Activated CD8-positive, alpha-beta memory T cell treated with anti-CD3 and anti-CD28 coated beads for 24 hours (primary cell): Measurements from ENCODE around the gene CDK11B.
"Not testable (repeated sequence)": the region's sequence is repeated elsewhere in the genome, so short reads cannot be mapped to it uniquely, and the experiment has no call there.

Experiments
- DNase-seq: peaks from one replicate; pipeline ENCODE4 v3.0.0-alpha.2; 2020

Gene CDK11B

GRCh38 chr1:1680912-1681273 lies 22.1 kb upstream of the CDK11B start:
- no peak for DNase-seq

- DNase-seq = no peak
Observed at GRCh38 chr1:1680031-1680911, 21.5 kb upstream of the CDK11B start.

DNA sequence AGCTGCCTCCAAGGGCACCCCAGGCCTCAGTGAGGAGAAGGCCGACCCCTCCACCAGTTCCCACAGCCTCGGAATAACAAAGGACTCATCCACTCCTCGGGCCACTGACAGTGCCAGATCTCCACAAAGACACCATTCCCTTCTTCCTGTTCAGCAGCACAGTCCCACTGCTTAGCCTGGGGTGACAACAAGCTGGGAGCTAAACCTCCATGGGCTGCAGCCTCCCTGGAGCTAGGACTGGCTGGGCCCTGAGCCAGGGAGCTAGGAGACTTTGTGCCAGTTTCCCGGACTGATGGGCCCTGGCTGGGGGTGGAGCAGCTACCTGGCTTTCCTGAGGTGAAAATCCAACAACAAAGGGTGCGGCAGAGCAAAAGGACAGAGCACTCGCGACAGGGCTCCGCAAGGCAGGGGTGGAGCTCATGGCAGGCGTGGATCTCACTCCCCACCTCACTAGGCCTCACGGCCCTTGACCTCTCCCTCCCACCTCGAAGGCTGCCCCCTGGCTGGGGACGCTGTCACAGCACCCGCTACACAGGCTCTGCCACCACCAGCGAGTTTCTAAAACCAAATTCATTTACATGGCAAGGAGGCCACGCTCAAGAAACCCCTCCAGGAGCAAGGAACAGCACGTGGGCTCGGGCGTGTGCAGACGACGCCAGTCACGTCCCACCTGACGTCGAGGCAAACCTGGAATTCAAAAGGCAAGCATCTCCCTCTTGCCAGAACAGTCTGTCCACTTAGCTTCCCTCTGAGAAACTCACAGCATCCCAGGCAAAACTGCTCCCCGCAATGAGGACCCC lies 20.0 kb upstream of the CDK11B start:
- DNase-seq = no peak

- peak; percentile 83 for DNase-seq
Observed at GRCh38 chr1:1677718-1678580, 19.1 kb upstream of the CDK11B start.

DNA sequence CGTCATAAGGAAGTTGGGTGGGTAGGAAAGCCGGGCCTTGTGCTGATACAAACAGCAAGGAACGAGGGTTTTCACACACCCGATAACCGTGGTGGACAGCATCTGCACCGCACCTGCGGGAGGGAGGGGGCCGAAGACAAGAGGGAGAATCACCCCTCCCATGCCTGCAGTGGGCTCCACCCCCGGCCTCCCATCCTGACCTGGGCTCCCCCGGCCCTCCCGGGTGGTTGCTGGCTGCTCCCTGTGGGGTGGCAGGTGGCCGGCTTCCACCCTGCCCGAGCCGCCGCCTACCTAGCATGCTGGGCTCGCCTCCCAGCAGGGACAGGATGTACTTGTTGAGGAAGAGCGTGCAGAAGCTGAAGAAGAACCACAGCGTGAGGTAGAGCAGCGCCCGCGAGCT lies 17.3 kb upstream of the CDK11B start:
- DNase-seq = not testable (repeated sequence)

- not testable (repeated sequence) for DNase-seq
Observed at GRCh38 chr1:1675218-1675617, 16.4 kb upstream of the CDK11B start.

- DNase-seq = not testable (repeated sequence)
Observed at GRCh38 chr1:1674806-1675205, 16.0 kb upstream of the CDK11B start.

- DNase-seq = no peak
Observed at GRCh38 chr1:1672181-1672965, 13.6 kb upstream of the CDK11B start.

DNA sequence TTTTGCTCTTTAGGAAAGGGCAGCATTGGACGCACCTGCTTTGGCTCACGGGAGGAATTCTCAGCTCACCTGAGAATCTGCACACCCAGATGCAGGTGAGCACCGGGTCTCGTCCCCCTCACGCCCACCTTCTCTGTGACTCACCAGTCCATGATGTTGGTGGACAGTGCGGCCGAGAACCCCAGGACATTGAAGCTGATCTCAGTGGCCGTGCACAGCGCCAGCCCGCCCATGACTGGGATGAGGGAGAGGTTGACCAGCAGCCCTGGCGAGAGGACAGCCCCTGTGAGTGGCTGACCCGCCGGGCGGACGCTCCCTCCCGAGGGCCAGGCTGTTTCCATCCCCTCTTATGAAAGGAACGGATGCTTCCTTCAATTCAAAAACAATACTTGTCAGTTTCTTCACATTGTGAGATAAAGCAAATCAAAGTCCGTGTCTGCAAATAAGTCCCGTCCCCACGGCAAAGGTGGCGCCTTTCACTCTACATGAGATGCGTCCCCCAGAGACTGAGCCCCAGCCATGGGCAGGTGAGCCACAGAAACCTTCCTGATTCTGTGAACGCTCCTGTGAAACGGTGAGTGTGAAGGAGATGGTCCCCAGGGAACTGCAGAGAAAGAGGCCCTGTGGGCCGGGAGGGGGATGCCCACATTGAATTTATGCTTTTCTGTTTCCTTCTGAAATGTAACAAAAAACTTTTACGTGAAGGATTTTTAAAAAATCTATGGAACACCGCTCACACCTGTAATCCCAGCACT lies 12.7 kb upstream of the CDK11B start:
- no peak for DNase-seq

- no peak for DNase-seq
Observed at GRCh38 chr1:1670866-1671265, 12.1 kb upstream of the CDK11B start.

GRCh38 chr1:1669468-1670440 lies 10.9 kb upstream of the CDK11B start:
- DNase-seq = no peak

- no peak for DNase-seq
Observed at GRCh38 chr1:1666526-1666925, 7.7 kb upstream of the CDK11B start.

GRCh38 chr1:1665815-1666251 lies 7.0 kb upstream of the CDK11B start:
- peak; percentile 65 for DNase-seq

GRCh38 chr1:1664941-1665814 lies 6.4 kb upstream of the CDK11B start:
- no peak for DNase-seq

DNA sequence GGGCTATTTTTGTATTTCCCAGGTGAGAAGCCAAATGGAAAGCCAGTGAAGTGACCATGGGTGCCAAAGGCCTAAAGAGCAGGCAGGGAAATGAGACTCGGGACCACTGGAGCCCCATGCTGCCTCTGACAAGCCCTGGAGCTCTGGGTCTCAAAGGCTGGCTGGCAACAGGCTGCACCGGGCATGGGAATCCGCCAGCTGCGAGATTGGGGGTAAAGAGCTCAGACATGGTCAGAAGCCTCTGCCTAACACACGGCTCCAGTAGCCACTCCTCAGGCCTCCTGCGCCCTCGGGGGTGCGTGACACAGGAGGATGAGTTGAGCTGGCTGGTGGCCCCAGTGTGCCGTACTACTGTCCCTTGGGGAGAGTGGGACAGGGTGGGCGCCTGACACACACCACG lies 5.5 kb upstream of the CDK11B start:
- not testable (repeated sequence) for DNase-seq

DNA sequence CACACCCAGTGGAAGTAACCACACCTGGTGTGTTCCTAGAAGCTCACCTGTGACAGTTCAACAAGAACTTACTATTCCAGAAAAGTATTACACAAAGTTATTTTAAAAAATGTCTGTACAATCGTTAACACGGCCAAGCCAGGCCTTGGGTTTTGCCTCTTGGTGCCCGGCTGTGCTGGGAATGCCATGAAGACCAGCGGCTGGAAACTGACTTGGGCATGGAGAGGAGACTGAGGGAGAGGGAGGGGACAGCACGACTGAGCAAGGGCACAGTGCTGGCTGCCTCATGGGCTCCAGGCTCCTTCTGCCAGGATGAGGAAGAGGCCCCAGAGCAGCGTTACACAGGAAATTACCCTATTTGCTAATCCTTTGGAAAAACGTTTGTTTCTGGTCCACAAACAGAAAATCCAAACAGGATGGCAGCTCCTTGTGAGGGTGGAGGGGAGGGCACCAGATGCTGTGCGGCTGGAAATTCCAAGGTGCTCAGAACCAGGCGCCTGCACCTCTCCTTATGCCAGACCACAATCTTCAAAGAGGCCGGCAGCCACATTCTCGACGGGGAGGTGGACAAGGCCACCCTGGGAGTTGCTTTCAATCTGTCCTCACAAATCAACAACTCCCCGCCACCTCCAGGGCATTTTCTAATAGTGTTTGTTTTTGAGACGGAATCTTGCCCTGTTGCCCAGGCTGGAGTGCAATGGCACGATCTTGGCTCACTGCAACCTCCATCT lies 4.2 kb upstream of the CDK11B start:
- DNase-seq = not testable (repeated sequence)

GRCh38 chr1:1662392-1662791 lies 3.6 kb upstream of the CDK11B start:
- not testable (repeated sequence) for DNase-seq

DNA sequence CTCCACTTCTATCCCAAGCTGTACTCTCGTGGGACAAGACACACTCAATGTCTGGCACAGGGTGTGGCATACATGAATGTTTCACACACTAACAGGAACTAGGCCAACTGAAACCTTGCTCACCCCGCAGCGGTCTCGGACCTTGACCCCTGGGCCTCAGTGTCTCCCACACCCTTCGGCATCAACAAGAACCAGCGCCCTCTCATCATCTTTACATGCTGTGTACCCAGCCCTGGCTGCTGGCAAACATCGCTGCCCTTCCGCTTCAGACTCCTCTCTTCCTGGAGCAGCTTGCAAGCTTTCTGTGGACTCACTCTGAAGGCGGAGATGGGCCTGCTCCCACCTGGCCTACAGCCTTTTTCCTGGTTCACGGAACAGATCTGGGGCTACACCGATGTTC lies 10.5 kb downstream of the CDK11B start:
- not testable (repeated sequence) for DNase-seq
